8988T (cell line): ENCODE measurements around the gene CRKL.
A peak's percentile ranks its signal among the peaks of the same experiment; 100 is the strongest.
"Not testable (repeated sequence)": the region's sequence is repeated elsewhere in the genome, so short reads cannot be mapped to it uniquely, and the experiment has no call there.

Experiments
- DNase-seq: peaks from one replicate; pipeline ENCODE4 v3.0.0; 2011

Gene CRKL

DNA sequence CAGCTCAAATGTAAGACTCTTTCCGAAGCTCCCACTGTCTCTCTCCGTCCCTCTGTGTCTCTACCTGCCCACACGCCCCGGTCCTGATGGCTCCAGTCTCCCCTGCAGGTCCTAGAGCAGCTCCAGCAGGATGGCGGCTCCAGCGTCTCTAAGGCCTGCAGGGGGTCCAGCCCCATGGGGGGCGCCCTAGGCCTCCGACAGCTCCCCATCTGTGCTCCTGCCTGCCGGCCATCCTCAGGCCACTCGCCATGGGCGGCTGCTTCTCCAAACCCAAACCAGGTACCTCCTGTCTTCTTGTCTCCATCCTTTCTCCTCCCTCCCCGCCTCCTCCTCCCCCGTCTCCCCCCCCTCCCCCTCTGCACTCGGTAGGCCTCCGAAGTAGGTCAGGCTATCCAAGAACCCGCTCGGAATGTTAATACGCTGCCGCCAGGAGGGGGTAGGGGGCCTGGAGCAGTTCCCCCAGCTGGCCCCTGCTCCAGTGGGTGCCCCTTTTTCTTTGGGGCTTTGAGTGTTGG, 50.5 kb downstream of the CRKL start:
- DNase-seq: no peak

DNA sequence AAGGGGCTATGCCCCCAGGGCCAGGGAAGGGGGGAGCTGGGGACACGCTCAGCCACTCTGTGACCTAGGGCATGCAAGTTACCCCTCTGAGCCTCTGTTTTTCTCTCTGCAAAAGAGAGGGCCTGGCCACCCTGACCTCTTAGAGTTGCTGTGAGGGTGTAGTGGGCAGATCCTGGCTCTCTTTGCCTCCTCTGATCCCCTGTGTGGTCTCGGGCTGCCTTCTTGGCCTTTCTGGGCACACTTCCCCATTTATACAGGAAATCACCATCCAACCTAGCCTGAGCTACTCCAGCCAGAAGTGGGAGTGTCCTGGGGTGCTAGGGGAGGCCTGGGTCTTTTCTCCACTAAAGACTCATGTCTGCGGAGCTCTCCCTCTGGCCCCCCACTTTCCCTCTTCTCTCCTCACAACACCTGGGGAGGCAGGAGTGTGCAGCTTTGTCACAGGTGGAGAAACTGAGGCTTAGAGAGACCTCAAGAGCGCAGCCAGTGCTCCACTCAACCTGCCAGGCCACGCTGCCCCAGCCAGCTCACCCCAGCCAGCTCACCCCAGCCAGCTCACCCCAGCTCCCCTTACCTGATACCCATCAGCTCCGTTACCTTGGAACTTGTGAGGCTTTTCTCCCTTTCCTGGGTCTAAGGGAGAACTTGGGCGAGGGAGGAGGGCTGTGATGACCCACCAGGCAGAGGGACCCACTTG, 51.2 kb downstream of the CRKL start:
- DNase-seq: no peak

GRCh38 chr22:20970939-20971657, 53.9 kb downstream of the CRKL start:
- DNase-seq: no peak

- DNase-seq: not testable (repeated sequence)
Measured at GRCh38 chr22:20972014-20972694, 54.9 kb downstream of the CRKL start.

- no peak for DNase-seq
Measured at GRCh38 chr22:20972933-20973577, 55.8 kb downstream of the CRKL start.

- DNase-seq: no peak
Measured at GRCh38 chr22:20973634-20974286, 56.6 kb downstream of the CRKL start.

GRCh38 chr22:20974336-20974955, 57.2 kb downstream of the CRKL start:
- DNase-seq: no peak

GRCh38 chr22:20975541-20976290, 58.5 kb downstream of the CRKL start:
- DNase-seq: no peak

- DNase-seq: no peak
Measured at GRCh38 chr22:20976291-20976877, 59.2 kb downstream of the CRKL start.

GRCh38 chr22:20977019-20977418, 59.8 kb downstream of the CRKL start:
- no peak for DNase-seq

DNA sequence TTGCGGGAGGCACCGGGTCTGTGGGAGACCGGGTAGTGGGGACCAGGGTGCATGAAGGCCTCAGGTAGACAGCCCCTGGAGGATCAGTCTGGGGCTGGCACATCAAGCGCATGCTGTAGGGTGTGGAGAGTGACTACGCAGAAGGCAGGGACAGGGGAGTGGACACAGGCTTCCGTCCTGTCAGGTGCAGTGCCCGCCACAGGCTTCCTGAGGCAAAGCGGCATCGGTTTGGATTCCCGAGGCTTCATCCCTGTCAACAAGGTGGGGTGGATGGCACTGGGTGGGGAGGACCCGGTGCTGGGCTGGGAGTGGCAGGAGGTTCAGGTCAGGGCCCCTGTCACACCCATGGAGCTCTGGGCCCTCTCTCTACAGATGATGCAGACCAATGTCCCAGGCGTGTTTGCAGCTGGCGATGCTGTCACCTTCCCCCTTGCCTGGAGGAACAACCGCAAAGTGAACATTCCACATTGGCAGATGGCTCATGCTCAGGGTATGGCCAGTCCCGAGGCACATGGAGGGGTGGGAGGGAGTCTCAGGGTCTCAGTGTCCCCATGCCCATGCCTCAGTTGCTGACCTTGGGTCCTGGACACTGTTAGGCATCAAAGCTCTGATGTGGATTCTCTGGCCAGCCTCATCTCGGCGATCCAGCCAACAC, 60.4 kb downstream of the CRKL start:
- DNase-seq: no peak

DNA sequence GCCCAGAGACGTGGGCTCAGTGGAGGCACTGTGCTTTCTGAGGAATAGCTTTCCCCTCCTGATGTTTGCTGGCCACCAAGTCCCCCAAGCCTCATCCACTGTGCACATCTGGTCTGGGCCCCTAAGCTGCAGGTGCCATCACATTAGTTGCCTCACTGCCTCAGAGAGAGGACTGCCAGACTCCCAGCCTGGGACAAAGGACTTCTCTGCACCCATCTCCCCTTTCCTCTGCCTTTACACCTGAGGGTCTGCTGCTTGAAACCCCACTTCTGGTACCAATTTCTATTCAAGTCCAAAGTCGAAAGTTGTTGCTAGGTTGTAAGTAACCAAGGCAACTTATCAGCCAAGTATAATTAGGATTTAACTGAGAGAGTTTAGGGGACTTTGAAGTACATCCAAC, 61.2 kb downstream of the CRKL start:
- DNase-seq: no peak

DNA sequence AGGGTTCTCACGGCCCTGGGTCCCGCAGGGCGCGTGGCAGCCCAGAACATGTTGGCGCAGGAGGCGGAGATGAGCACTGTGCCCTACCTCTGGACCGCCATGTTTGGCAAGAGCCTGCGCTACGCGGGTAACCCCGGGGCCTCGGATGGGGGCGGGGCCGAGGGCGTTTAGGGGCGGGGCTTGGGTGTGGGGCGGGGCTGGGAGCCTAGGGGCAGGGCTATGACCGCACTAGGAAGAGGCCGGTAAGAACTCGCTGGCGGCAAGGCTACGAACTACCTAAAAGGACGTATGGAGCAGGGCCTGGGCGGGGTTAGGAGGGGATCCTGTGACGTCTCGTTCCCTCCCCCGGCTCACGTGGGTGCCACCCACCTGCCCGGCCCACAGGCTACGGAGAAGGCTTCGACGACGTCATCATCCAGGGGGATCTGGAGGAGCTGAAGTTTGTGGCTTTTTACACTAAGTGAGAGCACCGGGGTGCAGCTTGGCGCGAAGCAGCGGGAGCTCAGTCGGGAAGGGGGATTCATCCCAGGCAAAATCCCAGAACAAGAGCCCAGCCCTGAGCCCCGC, 62.1 kb downstream of the CRKL start:
- DNase-seq: no peak

GRCh38 chr22:20979940-20980453, 62.8 kb downstream of the CRKL start:
- no peak for DNase-seq

- DNase-seq: no peak
Measured at GRCh38 chr22:20980523-20980922, 63.3 kb downstream of the CRKL start.

GRCh38 chr22:20980938-20981722, 63.9 kb downstream of the CRKL start:
- DNase-seq: no peak

DNA sequence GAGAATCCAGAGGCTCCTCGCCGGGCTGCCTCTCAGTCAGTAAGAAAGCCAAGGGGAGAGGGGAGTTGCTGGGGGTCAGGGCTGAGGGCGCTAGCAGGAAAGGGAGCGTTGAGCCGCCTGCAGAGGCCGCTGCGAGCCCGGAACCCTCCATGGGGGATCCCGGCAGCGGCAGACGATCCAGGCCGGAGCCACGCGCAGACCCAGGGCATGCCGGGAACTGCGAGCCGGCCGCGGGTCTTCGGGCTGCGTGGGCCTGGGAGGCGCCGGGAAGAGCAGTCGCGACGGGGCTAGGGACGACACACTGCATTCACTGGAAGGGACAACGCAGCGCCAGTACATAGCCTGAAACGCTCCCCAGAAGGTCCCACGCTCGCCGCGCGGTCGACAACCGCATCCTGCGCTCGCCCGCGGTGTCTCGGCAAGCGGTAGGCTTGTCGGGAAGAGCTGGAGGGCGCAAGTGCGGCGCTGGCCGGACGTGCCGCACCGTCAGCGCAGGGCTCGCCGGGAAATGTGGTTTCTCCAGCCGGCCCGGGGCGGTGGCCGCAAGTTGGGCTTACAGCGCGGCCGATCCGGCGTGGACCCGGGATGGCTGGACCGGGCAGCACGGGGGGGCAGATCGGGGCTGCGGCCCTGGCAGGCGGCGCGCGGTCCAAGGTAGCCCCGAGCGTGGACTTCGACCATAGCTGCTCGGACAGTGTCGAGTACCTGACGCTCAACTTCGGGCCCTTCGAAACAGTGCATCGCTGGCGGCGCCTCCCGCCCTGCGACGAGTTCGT, 64.8 kb downstream of the CRKL start, which contains the start of gene LZTR1:
LZTR1 (plus strand) TSS at position 511 of the 776 bp plus-strand sequence; CDS start at position 586, 75 bp downstream.
- peak; percentile 78 for DNase-seq

DNA sequence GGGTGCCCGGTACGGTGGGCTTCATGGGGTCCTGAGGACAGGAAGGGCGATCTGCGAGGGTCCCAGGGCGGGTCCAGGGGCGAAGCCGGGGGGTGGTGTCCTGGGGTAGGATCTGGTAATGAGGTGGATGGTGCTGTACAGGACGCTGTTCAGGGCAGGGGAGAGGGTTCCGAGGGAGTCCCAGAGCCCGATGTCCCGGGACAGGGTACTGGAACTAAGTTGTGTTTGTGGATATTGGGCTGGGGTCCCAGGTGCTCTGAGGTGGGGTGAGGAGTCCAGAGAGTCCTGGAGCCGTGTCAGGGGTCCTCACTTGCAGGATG, 65.3 kb downstream of the CRKL start:
- no peak for DNase-seq
